ENCODE measurements around the gene CALML4.
"Not testable (repeated sequence)": the region's sequence is repeated elsewhere in the genome, so short reads cannot be mapped to it uniquely, and the experiment has no call there.

CALML4 gene

GRCh38 chr15:68224546-68225250 lies 19.6 kb upstream of the CALML4 start:
- DNase-seq (ENCODE audit: low read depth in 2 of 2): no peak

- no peak for DNase-seq (ENCODE audit: low read depth in 2 of 2)
Observed at GRCh38 chr15:68224108-68224507, 19.0 kb upstream of the CALML4 start.

GRCh38 chr15:68223171-68223570 lies 18.0 kb upstream of the CALML4 start:
- no peak for DNase-seq (ENCODE audit: low read depth in 2 of 2)

- DNase-seq (ENCODE audit: low read depth in 2 of 2): not testable (repeated sequence)
Observed at GRCh38 chr15:68222432-68222743, 17.3 kb upstream of the CALML4 start.

- not testable (repeated sequence) for DNase-seq (ENCODE audit: low read depth in 2 of 2)
Observed at GRCh38 chr15:68221530-68222431, 16.6 kb upstream of the CALML4 start.

GRCh38 chr15:68220967-68221366 lies 15.8 kb upstream of the CALML4 start:
- DNase-seq (ENCODE audit: low read depth in 2 of 2): no peak

GRCh38 chr15:68220489-68220888 lies 15.4 kb upstream of the CALML4 start:
- DNase-seq (ENCODE audit: low read depth in 2 of 2): no peak

- no peak for DNase-seq (ENCODE audit: low read depth in 2 of 2)
Observed at GRCh38 chr15:68218847-68219798, 14.0 kb upstream of the CALML4 start.

GRCh38 chr15:68218331-68218730 lies 13.2 kb upstream of the CALML4 start:
- DNase-seq (ENCODE audit: low read depth in 2 of 2): no peak

- DNase-seq (ENCODE audit: low read depth in 2 of 2): no peak
Observed at GRCh38 chr15:68217341-68217740, 12.2 kb upstream of the CALML4 start.

- DNase-seq (ENCODE audit: low read depth in 2 of 2): no peak
Observed at GRCh38 chr15:68214838-68215254, 9.7 kb upstream of the CALML4 start.

GRCh38 chr15:68213991-68214837 lies 9.1 kb upstream of the CALML4 start:
- DNase-seq (ENCODE audit: low read depth in 2 of 2): no peak

GRCh38 chr15:68213491-68213845 lies 8.3 kb upstream of the CALML4 start:
- not testable (repeated sequence) for DNase-seq (ENCODE audit: low read depth in 2 of 2)

- no peak for DNase-seq (ENCODE audit: low read depth in 2 of 2)
Observed at GRCh38 chr15:68211656-68212320, 6.7 kb upstream of the CALML4 start.

- peak; percentile 25 to 48 for DNase-seq (ENCODE audit: low read depth in 2 of 2)
Observed at GRCh38 chr15:68210821-68211655, 5.9 kb upstream of the CALML4 start.

GRCh38 chr15:68210409-68210756 lies 5.3 kb upstream of the CALML4 start:
- no peak for DNase-seq (ENCODE audit: low read depth in 2 of 2)

GRCh38 chr15:68209735-68210408 lies 4.7 kb upstream of the CALML4 start:
- peak in 1 of 2 donors; percentile 35 for DNase-seq (ENCODE audit: low read depth in 2 of 2)

- DNase-seq (ENCODE audit: low read depth in 2 of 2): no peak
Observed at GRCh38 chr15:68209272-68209671, 4.1 kb upstream of the CALML4 start.

GRCh38 chr15:68208636-68209240 lies 3.6 kb upstream of the CALML4 start:
- DNase-seq (ENCODE audit: low read depth in 2 of 2): no peak
